Activated CD8-positive, alpha-beta memory T cell treated with anti-CD3 and anti-CD28 coated beads, Interleukin-2, amount 10 ng/mL, durations not matched to agents 7 days and 5 days (primary cell): ENCODE data around the gene CPNE6. TPM values are rescaled to one million over a fixed set of nuclear protein-coding genes. Genes with fewer than 3 reads are reported as not detected.
A peak's percentile ranks its signal among the peaks of the same experiment; 100 is the strongest.

ENCODE experiments used
- ATAC-seq: fragments of 150-1000 bp; cut with Tn5 transposase; one replicate; pipeline ENCODE4 v1.10.0; 2021; ENCODE audit warnings: moderate library complexity
- CTCF ChIA-PET: fragments of 350-600 bp; sonication (Branson Sonifier 250); formaldehyde crosslinking; loops from one replicate; lab custom pipeline; 2021; ENCODE audit warnings: antibody characterized with exemption; lab: Charles Lee
- DNase-seq: peaks from one replicate; pipeline ENCODE4 v3.0.0-alpha.2; 2020
- H3K27ac Mint-ChIP-seq: one replicate; pipeline ENCODE4 v1.8.0; 2021; ENCODE audit warnings: mild to moderate bottlenecking, mixed read lengths
- H3K27me3 Mint-ChIP-seq: one replicate; pipeline ENCODE4 v1.8.0; 2021; ENCODE audit warnings: mixed read lengths
- H3K36me3 Mint-ChIP-seq: one replicate; pipeline ENCODE4 v1.8.0; 2021; ENCODE audit warnings: mild to moderate bottlenecking, mixed read lengths
- H3K4me1 Mint-ChIP-seq: one replicate; pipeline ENCODE4 v1.8.0; 2021; ENCODE audit warnings: mixed read lengths
- H3K4me3 Mint-ChIP-seq: one replicate; pipeline ENCODE4 v1.8.0; 2021; ENCODE audit warnings: mild to moderate bottlenecking, moderate library complexity, mixed read lengths
- H3K9me3 Mint-ChIP-seq: one replicate; pipeline ENCODE4 v1.8.0; 2022; ENCODE audit warnings: low read depth, mixed read lengths
- total RNA-seq, 2 experiments: library from RNA; stranded (reverse); gene quantifications; one replicate each; pipeline ENCODE4 v1.2.3, GENCODE V29; 2021

Gene CPNE6
- total RNA-seq, 2 experiments from 2014 or later: 0.12 TPM; not detected in 1

DNA sequence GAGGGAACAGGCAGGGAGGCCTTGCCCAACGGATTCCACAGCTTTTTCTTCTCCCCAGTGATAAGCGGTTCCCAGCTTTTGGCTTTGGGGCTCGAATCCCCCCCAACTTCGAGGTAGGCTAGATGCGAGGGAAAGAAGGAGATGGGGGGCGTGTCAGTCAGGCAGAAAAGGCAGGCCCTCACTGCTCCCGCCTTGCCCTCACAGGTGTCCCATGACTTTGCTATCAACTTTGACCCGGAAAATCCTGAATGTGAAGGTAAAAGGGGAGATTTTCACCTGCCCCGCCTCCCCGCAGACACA lies 4.9 kb downstream of the CPNE6 start:
- no peaks in the 10 kb centered on the region for H3K9me3 Mint-ChIP-seq
- H3K27me3 Mint-ChIP-seq: no peaks in the 10 kb centered on the region
- H3K4me3 Mint-ChIP-seq: no peak overlapping the region
- CTCF ChIA-PET: interaction anchor here (1.1 to 1.4 kb wide), 2 partner anchors 15 to 32 kb away, joined by 3 to 7 read pairs; no protein-coding TSS in a partner anchor
- no peak overlapping the region for H3K27ac Mint-ChIP-seq
- ATAC-seq (no peak), DNase-seq (no peak)
- no peaks in the 10 kb centered on the region for H3K36me3 Mint-ChIP-seq
- peaks cover 24% of the 10 kb centered on the region for H3K4me1 Mint-ChIP-seq

- DNase-seq (no peak), ATAC-seq (no peak)
- CTCF ChIA-PET: interaction anchor here (1.1 kb wide), 1 partner anchor 14 kb away, joined by 3 read pairs; no protein-coding TSS in a partner anchor
- peaks cover 27% of the 10 kb centered on the region for H3K4me1 Mint-ChIP-seq
- H3K9me3 Mint-ChIP-seq: no peaks in the 10 kb centered on the region
- no peaks in the 10 kb centered on the region for H3K36me3 Mint-ChIP-seq
- no peaks in the 10 kb centered on the region for H3K27me3 Mint-ChIP-seq
- no peak overlapping the region for H3K27ac Mint-ChIP-seq
- no peak overlapping the region for H3K4me3 Mint-ChIP-seq
Observed at GRCh38 chr14:24077086-24077485, 5.7 kb downstream of the CPNE6 start.

DNA sequence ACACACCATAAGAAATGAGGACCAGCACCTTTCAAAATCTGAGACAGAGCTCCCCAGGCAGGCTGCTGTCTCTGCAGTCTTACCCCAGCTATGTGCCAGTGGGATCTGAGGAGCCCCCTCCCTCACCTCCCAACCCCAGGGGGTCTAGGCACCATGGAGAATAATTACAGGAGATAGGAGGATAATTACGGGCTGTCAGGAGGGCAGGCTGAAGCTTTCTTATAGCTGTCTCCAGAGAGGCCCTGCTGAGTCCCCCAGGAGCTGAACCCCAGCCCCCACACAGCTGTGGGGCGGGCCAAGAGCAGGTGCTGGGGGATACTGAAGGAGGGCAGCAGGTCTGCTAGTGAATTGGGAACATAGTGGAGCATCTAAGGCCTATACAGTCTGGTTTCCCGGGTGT lies 6.8 kb downstream of the CPNE6 start:
- H3K9me3 Mint-ChIP-seq: no peaks in the 10 kb centered on the region
- H3K4me1 Mint-ChIP-seq: peaks cover 28% of the 10 kb centered on the region
- DNase-seq: no peak
- no peak overlapping the region for H3K27ac Mint-ChIP-seq
- no peak for ATAC-seq
- no peak overlapping the region for H3K4me3 Mint-ChIP-seq
- no peaks in the 10 kb centered on the region for H3K36me3 Mint-ChIP-seq
- H3K27me3 Mint-ChIP-seq: no peaks in the 10 kb centered on the region
- CTCF ChIA-PET: interaction anchor here (0.6 to 1.0 kb wide), 2 partner anchors 12 to 29 kb away, joined by 3 to 5 read pairs; no protein-coding TSS in a partner anchor

DNA sequence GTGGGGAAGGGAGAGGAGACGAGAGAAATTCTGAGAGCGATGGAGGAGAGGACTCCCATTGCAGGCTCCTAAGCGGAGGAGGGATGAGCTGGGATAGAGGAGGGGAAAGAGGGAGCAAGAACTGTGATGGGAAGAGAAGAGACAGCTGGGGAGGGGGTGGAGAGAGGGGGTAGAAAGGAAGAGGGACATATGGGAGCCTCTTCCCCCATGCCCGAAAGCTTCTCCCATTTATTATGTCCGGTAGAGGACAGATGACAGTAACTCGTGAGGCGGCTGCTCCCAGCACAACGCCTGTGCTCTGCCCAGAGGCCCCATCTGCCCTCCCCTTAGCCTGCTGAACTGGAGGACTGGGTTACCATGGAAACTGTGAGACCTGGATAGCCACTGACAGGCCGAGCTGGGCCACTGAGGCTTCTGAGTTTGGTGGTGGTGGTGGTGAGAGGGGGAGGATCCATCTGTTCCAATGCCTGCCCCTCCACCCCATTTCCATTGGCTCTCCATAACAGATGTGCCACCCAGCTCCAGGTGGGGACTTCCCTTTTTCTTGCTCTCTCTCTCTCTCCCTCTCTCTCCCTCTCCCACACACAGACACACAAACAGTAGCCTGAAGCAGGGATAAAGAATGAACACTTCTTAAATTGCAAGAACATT lies 8.3 kb downstream of the CPNE6 start:
- no peak for DNase-seq
- Mint-ChIP-seq H3K27me3 (no peaks in the 10 kb centered on the region), H3K36me3 (no peaks in the 10 kb centered on the region), H3K27ac (no peak overlapping the region), H3K4me3 (no peak overlapping the region), H3K4me1 (peaks cover 28% of the 10 kb centered on the region), H3K9me3 (no peaks in the 10 kb centered on the region)
- CTCF ChIA-PET: interaction anchor here (1.2 to 4.7 kb wide), 6 partner anchors 9 to 40 kb away, joined by 3 to 78 read pairs (median 20); partner anchors contain the start of genes CPNE6 and PCK2
- no peak for ATAC-seq

- no peak for DNase-seq
- H3K4me1 Mint-ChIP-seq: peaks cover 26% of the 10 kb centered on the region
- H3K9me3 Mint-ChIP-seq: no peaks in the 10 kb centered on the region
- H3K36me3 Mint-ChIP-seq: no peaks in the 10 kb centered on the region
- H3K27me3 Mint-ChIP-seq: no peaks in the 10 kb centered on the region
- ATAC-seq: no peak
- no peak overlapping the region for H3K27ac Mint-ChIP-seq
- CTCF ChIA-PET: interaction anchor here (1.2 to 4.7 kb wide), 8 partner anchors 9 to 40 kb away, joined by 3 to 78 read pairs (median 11); partner anchors contain the start of genes CARMIL3, CPNE6, DCAF11 and NRL
- H3K4me3 Mint-ChIP-seq: peak overlapping the region; percentile 75
Observed at GRCh38 chr14:24080142-24080530, 8.8 kb downstream of the CPNE6 start.

- Mint-ChIP-seq H3K27ac (peak overlapping the region; percentile 81), H3K4me3 (peak overlapping the region; percentile 75), H3K4me1 (peaks cover 17% of the 10 kb centered on the region), H3K27me3 (no peaks in the 10 kb centered on the region), H3K9me3 (no peaks in the 10 kb centered on the region), H3K36me3 (no peaks in the 10 kb centered on the region)
- peak; percentile 90 for DNase-seq
- CTCF ChIA-PET: interaction anchor here (1.1 to 4.7 kb wide), 11 partner anchors 10 to 449 kb away, joined by 3 to 78 read pairs (median 7); partner anchors contain the start of genes CARMIL3, CPNE6, DCAF11 and NRL
- peak; percentile 93 for ATAC-seq
Observed at GRCh38 chr14:24080888-24081738, 9.8 kb downstream of the CPNE6 start.

- CTCF ChIA-PET: interaction anchor here (0.8 to 4.7 kb wide), 10 partner anchors 11 to 450 kb away, joined by 3 to 78 read pairs (median 7); partner anchors contain the start of genes CARMIL3, DCAF11, NRL and PCK2
- DNase-seq (no peak), ATAC-seq (no peak)
- no peaks in the 10 kb centered on the region for H3K9me3 Mint-ChIP-seq
- no peaks in the 10 kb centered on the region for H3K36me3 Mint-ChIP-seq
- H3K4me3 Mint-ChIP-seq: peak overlapping the region; percentile 75
- H3K27ac Mint-ChIP-seq: peak overlapping the region; percentile 77
- peaks cover 13% of the 10 kb centered on the region for H3K4me1 Mint-ChIP-seq
- H3K27me3 Mint-ChIP-seq: no peaks in the 10 kb centered on the region
Observed at GRCh38 chr14:24081739-24082211, 10.4 kb downstream of the CPNE6 start.

DNA sequence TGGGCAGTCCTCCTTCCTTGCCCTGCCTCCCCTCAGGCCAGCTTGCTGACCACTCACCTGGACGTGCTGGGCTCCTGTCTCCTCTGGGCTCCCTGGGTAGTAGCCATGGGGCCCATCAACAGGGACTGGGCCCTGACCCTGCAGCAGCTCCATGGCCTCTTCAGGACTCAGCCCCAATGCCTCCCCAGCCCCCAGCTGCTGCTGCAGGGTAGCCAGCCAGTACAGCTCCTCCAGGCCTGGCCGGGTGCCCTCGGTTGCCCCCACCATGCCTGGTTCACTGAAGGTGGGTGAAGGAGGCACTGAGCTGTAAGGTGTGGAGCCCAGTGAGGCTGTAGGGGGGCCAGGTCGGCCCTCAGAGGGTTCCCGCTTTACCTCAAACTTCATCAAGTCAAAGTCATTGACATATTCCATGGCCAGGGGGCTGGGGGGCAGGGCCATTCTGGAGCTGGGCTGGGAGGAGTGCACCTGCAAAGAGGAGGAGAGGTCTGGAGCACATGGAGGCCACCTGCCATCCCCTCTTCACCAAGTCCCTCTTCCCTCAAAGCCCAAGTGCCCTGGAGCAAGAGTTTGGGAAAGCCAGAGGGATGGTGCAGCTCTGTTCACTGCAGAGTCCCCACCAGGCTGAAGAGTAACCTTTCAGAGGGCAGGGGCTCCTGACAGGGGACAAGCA lies 11.2 kb downstream of the CPNE6 start:
- peak overlapping the region; percentile 77 for H3K27ac Mint-ChIP-seq
- peak overlapping the region; percentile 75 for H3K4me3 Mint-ChIP-seq
- no peaks in the 10 kb centered on the region for H3K27me3 Mint-ChIP-seq
- ATAC-seq (no peak), DNase-seq (no peak)
- H3K9me3 Mint-ChIP-seq: no peaks in the 10 kb centered on the region
- H3K36me3 Mint-ChIP-seq: no peaks in the 10 kb centered on the region
- peaks cover 13% of the 10 kb centered on the region for H3K4me1 Mint-ChIP-seq
- CTCF ChIA-PET: interaction anchor here (0.8 to 4.7 kb wide), 7 partner anchors 10 to 31 kb away, joined by 3 to 78 read pairs (median 14); partner anchors contain the start of genes CARMIL3 and PCK2

- no peak for ATAC-seq
- no peaks in the 10 kb centered on the region for H3K9me3 Mint-ChIP-seq
- H3K4me1 Mint-ChIP-seq: peaks cover 13% of the 10 kb centered on the region
- H3K4me3 Mint-ChIP-seq: no peak overlapping the region
- DNase-seq: no peak
- CTCF ChIA-PET: interaction anchor here (0.9 to 4.7 kb wide), 5 partner anchors 9 to 98 kb away, joined by 3 to 78 read pairs (median 18); partner anchors contain the start of gene PCK2
- no peak overlapping the region for H3K27ac Mint-ChIP-seq
- no peaks in the 10 kb centered on the region for H3K27me3 Mint-ChIP-seq
- no peaks in the 10 kb centered on the region for H3K36me3 Mint-ChIP-seq
Observed at GRCh38 chr14:24083462-24083861, 12.1 kb downstream of the CPNE6 start.

- Mint-ChIP-seq H3K27ac (no peak overlapping the region), H3K27me3 (no peaks in the 10 kb centered on the region), H3K4me1 (peaks cover 13% of the 10 kb centered on the region), H3K9me3 (no peaks in the 10 kb centered on the region), H3K4me3 (no peak overlapping the region), H3K36me3 (no peaks in the 10 kb centered on the region)
- CTCF ChIA-PET: interaction anchor here (3.9 kb wide), 1 partner anchor 27 kb away, joined by 18 read pairs; no protein-coding TSS in a partner anchor
- ATAC-seq (no peak), DNase-seq (no peak)
Observed at GRCh38 chr14:24084440-24084839, 13.1 kb downstream of the CPNE6 start.

- no peak overlapping the region for H3K4me3 Mint-ChIP-seq
- H3K27ac Mint-ChIP-seq: no peak overlapping the region
- H3K4me1 Mint-ChIP-seq: peaks cover 12% of the 10 kb centered on the region
- ATAC-seq (no peak), DNase-seq (no peak)
- H3K27me3 Mint-ChIP-seq: no peaks in the 10 kb centered on the region
- H3K36me3 Mint-ChIP-seq: no peaks in the 10 kb centered on the region
- no peaks in the 10 kb centered on the region for H3K9me3 Mint-ChIP-seq
- CTCF ChIA-PET: interaction anchor here (0.9 to 3.9 kb wide), 3 partner anchors 9 to 28 kb away, joined by 3 to 18 read pairs (median 9); partner anchors contain the start of gene PCK2
Observed at GRCh38 chr14:24085215-24085614, 13.9 kb downstream of the CPNE6 start.

- CTCF ChIA-PET: interaction anchor here (2.1 to 3.9 kb wide), 2 partner anchors 22 to 29 kb away, joined by 9 to 18 read pairs; no protein-coding TSS in a partner anchor
- H3K36me3 Mint-ChIP-seq: no peaks in the 10 kb centered on the region
- ATAC-seq (no peak), DNase-seq (no peak)
- no peak overlapping the region for H3K27ac Mint-ChIP-seq
- no peaks in the 10 kb centered on the region for H3K9me3 Mint-ChIP-seq
- no peaks in the 10 kb centered on the region for H3K27me3 Mint-ChIP-seq
- H3K4me1 Mint-ChIP-seq: peaks cover 8% of the 10 kb centered on the region
- H3K4me3 Mint-ChIP-seq: no peak overlapping the region
Observed at GRCh38 chr14:24086193-24086955, 15.0 kb downstream of the CPNE6 start.
